Measurements from ENCODE around the gene THRB. TPM values are rescaled to one million over a fixed set of nuclear protein-coding genes. Genes with fewer than 3 reads are reported as not detected.

The THRB gene
- total RNA-seq, 1 experiment from 2014 or later = 9.7 TPM

GRCh38 chr3:24370352-24371090 is 124.1 kb downstream of the THRB start:
- H3K4me1 ChIP-seq (replicated peaks; ENCODE audit: insufficient read depth) = peaks cover 8% of the 10 kb centered on the region

GRCh38 chr3:24368605-24369004 is 126.0 kb downstream of the THRB start:
- Histone ChIP-seq H4K20me1 (ENCODE audit: insufficient read depth) (no peaks in the 10 kb centered on the region), H3K9me3 (ENCODE audit: insufficient read depth, low read depth) (peaks cover 4% of the 10 kb centered on the region; the same call in 1 of the 2 replicates), H3K36me3 (ENCODE audit: low read depth) (no peaks in the 10 kb centered on the region), H2AFZ (no peak overlapping the region), H3K9me2 (ENCODE audit: insufficient read depth) (no peaks in the 10 kb centered on the region), H3K27ac (no peak overlapping the region), H3K79me2 (ENCODE audit: low read depth) (peaks cover 7% of the 10 kb centered on the region), H3K4me2 (no peak overlapping the region), H3K4me3 (no peak overlapping the region), H3F3A (ENCODE audit: insufficient read depth, low read depth) (peaks cover 22% of the 10 kb centered on the region), H3K27me3 (ENCODE audit: insufficient read depth, low read depth) (no peaks in the 10 kb centered on the region), H3K4me1 (replicated peaks; ENCODE audit: insufficient read depth) (peaks cover 25% of the 10 kb centered on the region)
- no TSS peak for BruUV-seq (replicated peaks)
- intact Hi-C loops (cut with micrococcal nuclease; ENCODE audit: unreplicated experiment) = loop anchor here (5.0 to 10.0 kb wide), 3 partner anchors 64 to 274 kb away; no protein-coding TSS in a partner anchor
- TF ChIP-seq EZH2 (IDR thresholded peaks at IDR 0.05; ENCODE audit: low read depth) = no peak
- no peak for TF ChIP-seq CTCF (conservative IDR thresholded peaks at IDR 0.05)
- CTCF ChIA-PET = no interaction called here
- POLR2A ChIA-PET (ENCODE audit: unreplicated experiment) = no interaction called here
- DNase-seq = no peak

More at GRCh38 chr3:24370352-24371090, 124.1 kb downstream of the THRB start:
- Histone ChIP-seq H3F3A (ENCODE audit: insufficient read depth, low read depth) (peaks cover 7% of the 10 kb centered on the region; the same call in 1 of the 2 replicates), H4K20me1 (ENCODE audit: insufficient read depth) (no peaks in the 10 kb centered on the region), H3K27me3 (ENCODE audit: insufficient read depth, low read depth) (no peaks in the 10 kb centered on the region), H3K79me2 (ENCODE audit: low read depth) (no peaks in the 10 kb centered on the region), H3K27ac (no peak overlapping the region), H3K4me3 (no peak overlapping the region), H3K4me2 (no peak overlapping the region), H3K36me3 (ENCODE audit: low read depth) (no peaks in the 10 kb centered on the region), H2AFZ (no peak overlapping the region), H3K9me3 (ENCODE audit: insufficient read depth, low read depth) (no peaks in the 10 kb centered on the region), H3K9me2 (ENCODE audit: insufficient read depth) (no peaks in the 10 kb centered on the region)
- ChIA-PET POLR2A (ENCODE audit: unreplicated experiment) (no interaction called here), CTCF (interaction anchor here (0.7 kb wide), 1 partner anchor 45 kb away, joined by 3 read pairs; no protein-coding TSS in a partner anchor)
- intact Hi-C loops (cut with micrococcal nuclease; ENCODE audit: unreplicated experiment) = no loop called here
- TF ChIP-seq CTCF (conservative IDR thresholded peaks at IDR 0.05) (no peak), EZH2 (IDR thresholded peaks at IDR 0.05; ENCODE audit: low read depth) (no peak)
- no TSS peak for BruUV-seq (replicated peaks)
- no peak for DNase-seq

GRCh38 chr3:24367664-24368264 is 126.9 kb downstream of the THRB start:
- no peak overlapping the region for H3K4me3 ChIP-seq
- H3K4me2 ChIP-seq = no peak overlapping the region
- H4K20me1 ChIP-seq (ENCODE audit: insufficient read depth) = no peaks in the 10 kb centered on the region
- H3K9me3 ChIP-seq (ENCODE audit: insufficient read depth, low read depth) = peaks cover 4% of the 10 kb centered on the region; the same call in 1 of the 2 replicates
- H3K27ac ChIP-seq = no peak overlapping the region
- peaks cover 34% of the 10 kb centered on the region for H3K4me1 ChIP-seq (replicated peaks; ENCODE audit: insufficient read depth)
- H3K9me2 ChIP-seq (ENCODE audit: insufficient read depth) = no peaks in the 10 kb centered on the region
- no TSS peak for BruUV-seq (replicated peaks)
- ChIA-PET CTCF (no interaction called here), POLR2A (ENCODE audit: unreplicated experiment) (no interaction called here)
- no peak overlapping the region for H2AFZ ChIP-seq
- H3K36me3 ChIP-seq (ENCODE audit: low read depth) = no peaks in the 10 kb centered on the region
- no peaks in the 10 kb centered on the region for H3K27me3 ChIP-seq (ENCODE audit: insufficient read depth, low read depth)
- DNase-seq = no peak
- H3F3A ChIP-seq (ENCODE audit: insufficient read depth, low read depth) = peaks cover 27% of the 10 kb centered on the region
- TF ChIP-seq CTCF (conservative IDR thresholded peaks at IDR 0.05) (no peak), EZH2 (IDR thresholded peaks at IDR 0.05; ENCODE audit: low read depth) (no peak)
- peaks cover 7% of the 10 kb centered on the region for H3K79me2 ChIP-seq (ENCODE audit: low read depth)
- intact Hi-C loops (cut with micrococcal nuclease; ENCODE audit: unreplicated experiment) = loop anchor here (5.0 to 10.0 kb wide), 3 partner anchors 63 to 275 kb away; no protein-coding TSS in a partner anchor
